Mesenchymal stem cell (in vitro differentiated cells and primary cell): ENCODE results near the gene CACNG6.

Experiments
- DNase-seq: peaks from one replicate; pipeline ENCODE4 v3.0.0-alpha.2; 2013
- H2AFZ ChIP-seq: one replicate; pipeline ENCODE4 v1.6.1; 2013; ENCODE audit warnings: low read depth, mild to moderate bottlenecking, control low read depth, inconsistent platforms, low read length, moderate library complexity
- H2AK5ac ChIP-seq: 2 replicates; pipeline ENCODE4 v1.6.1; 2013; ENCODE audit warnings: low read length, moderate library complexity, mild to moderate bottlenecking, inconsistent platforms; ENCODE audit not compliant: severe bottlenecking
- H2BK120ac ChIP-seq: one replicate; pipeline ENCODE4 v1.6.1; 2013; ENCODE audit warnings: low read depth, mild to moderate bottlenecking, inconsistent platforms, low read length, moderate library complexity
- H2BK12ac ChIP-seq, 2 experiments: one replicate each; pipeline ENCODE4 v1.6.1; 2013; ENCODE audit warnings: inconsistent platforms in 2 of 2, low read length in 2 of 2, mild to moderate bottlenecking in 2 of 2, moderate library complexity in 2 of 2, control low read depth in 1 of 2
- H2BK15ac ChIP-seq: one replicate; pipeline ENCODE4 v1.6.1; 2013; ENCODE audit warnings: mild to moderate bottlenecking, low read depth, inconsistent platforms; ENCODE audit not compliant: poor library complexity, severe bottlenecking
- H2BK5ac ChIP-seq: 2 replicates; pipeline ENCODE4 v1.6.1; 2013; ENCODE audit warnings: low read depth, mild to moderate bottlenecking, low read length, control low read depth, inconsistent platforms; ENCODE audit not compliant: poor library complexity, severe bottlenecking
- H3K14ac ChIP-seq, 2 experiments: one replicate each; pipeline ENCODE4 v1.6.1; 2013; ENCODE audit warnings: inconsistent platforms in 2 of 2, low read length in 2 of 2, control low read depth in 1 of 2, mild to moderate bottlenecking in 1 of 2, moderate library complexity in 1 of 2
- H3K18ac ChIP-seq, 2 experiments: one replicate each; pipeline ENCODE4 v1.6.1; 2013; ENCODE audit warnings: inconsistent platforms in 2 of 2, low read length in 2 of 2, control low read depth in 1 of 2, low read depth in 1 of 2, mild to moderate bottlenecking in 1 of 2
- H3K23ac ChIP-seq, 2 experiments: one replicate each; pipeline ENCODE4 v1.6.1; 2013; ENCODE audit warnings: inconsistent platforms in 2 of 2, low read length in 2 of 2, mild to moderate bottlenecking in 2 of 2, moderate library complexity in 2 of 2, control low read depth in 1 of 2
- H3K27ac ChIP-seq: 2 replicates; pipeline ENCODE4 v1.5.1; 2013; ENCODE audit warnings: mild to moderate bottlenecking, moderate library complexity, low read length, control low read depth, inconsistent platforms; ENCODE audit not compliant: poor library complexity, severe bottlenecking
- H3K27me3 ChIP-seq, 2 experiments: 2 replicates each; pipeline versions ENCODE4 v1.6.1 to v1.7.0; 2013; ENCODE audit warnings: low read length in 2 of 2, mild to moderate bottlenecking in 2 of 2, moderate library complexity in 2 of 2, control low read depth in 1 of 2, inconsistent platforms in 1 of 2; ENCODE audit not compliant: control insufficient read depth in 1 of 2, insufficient read depth in 1 of 2
- H3K36me3 ChIP-seq, 2 experiments: 2 replicates each; pipeline versions ENCODE4 v1.6.1 to v1.7.0; 2013; ENCODE audit warnings: low read length in 2 of 2, control low read depth in 1 of 2, inconsistent platforms in 1 of 2, low read depth in 1 of 2, mild to moderate bottlenecking in 1 of 2; ENCODE audit not compliant: insufficient read depth in 2 of 2, control insufficient read depth in 1 of 2
- H3K4ac ChIP-seq, 2 experiments: one replicate each; pipeline ENCODE4 v1.6.1; 2013; ENCODE audit warnings: inconsistent platforms in 2 of 2, low read length in 2 of 2, mild to moderate bottlenecking in 2 of 2, moderate library complexity in 2 of 2, control low read depth in 1 of 2, low read depth in 1 of 2
- H3K4me1 ChIP-seq: 2 replicates; pipeline ENCODE4 v1.6.1; 2013; ENCODE audit warnings: low read depth, low read length, control low read depth; ENCODE audit not compliant: control insufficient read depth, insufficient read depth
- H3K4me2 ChIP-seq: 2 replicates; pipeline ENCODE4 v1.6.1; 2013; ENCODE audit warnings: low read length, mild to moderate bottlenecking, inconsistent platforms; ENCODE audit not compliant: poor library complexity, severe bottlenecking
- H3K4me3 ChIP-seq, 2 experiments: 2 replicates each; pipeline versions ENCODE4 v1.5.1 to v1.7.0; 2013; ENCODE audit warnings: low read length in 2 of 2, mild to moderate bottlenecking in 2 of 2, control low read depth in 1 of 2, low read depth in 1 of 2; ENCODE audit not compliant: insufficient read depth in 1 of 2
- H3K79me1 ChIP-seq: replicated peaks from 2 replicates; pipeline ENCODE4 v1.6.1; 2013; ENCODE audit warnings: mild to moderate bottlenecking, control low read depth, low read length, inconsistent platforms; ENCODE audit not compliant: poor library complexity, severe bottlenecking
- H3K9ac ChIP-seq: 2 replicates; pipeline ENCODE4 v1.7.0; 2013; ENCODE audit warnings: mild to moderate bottlenecking, low read length, moderate library complexity
- H3K9me3 ChIP-seq: 2 replicates; pipeline ENCODE4 v1.7.0; 2013; ENCODE audit warnings: mild to moderate bottlenecking, low read length; ENCODE audit not compliant: control insufficient read depth
- H4K8ac ChIP-seq: one replicate; pipeline ENCODE4 v1.6.1; 2013; ENCODE audit warnings: inconsistent platforms, mild to moderate bottlenecking, low read length, moderate library complexity
- H4K91ac ChIP-seq: one replicate; pipeline ENCODE4 v1.6.1; 2013; ENCODE audit warnings: mild to moderate bottlenecking, low read length, inconsistent platforms
- WGBS: methylation state at CpG from one replicate; pipeline ENCODE4 v1.1.7; 2013; ENCODE audit warnings: mixed read lengths; 5-methylcytosine and 5-hydroxymethylcytosine counted together

The CACNG6 gene

GRCh38 chr19:53957448-53958167, 33.8 kb upstream of the CACNG6 start:
- Histone ChIP-seq H2BK12ac (no peak overlapping the region), H3K27me3 (peaks cover 53 to 54% of the 10 kb centered on the region in 2 experiments), H3K4me3 (no peak overlapping the region), H2BK5ac (no peak overlapping the region), H2BK120ac (no peak overlapping the region), H3K14ac (no peak overlapping the region), H3K79me1 (no peaks in the 10 kb centered on the region), H3K27ac (no peak overlapping the region), H2AK5ac (no peak overlapping the region), H3K23ac (no peak overlapping the region), H3K36me3 (no peaks in the 10 kb centered on the region), H3K4me2 (peak overlapping the region; percentile 9), H3K9me3 (peaks cover 3% of the 10 kb centered on the region), H3K4me1 (no peaks in the 10 kb centered on the region), H3K4ac (no peak overlapping the region), H3K18ac (no peak overlapping the region), H2AFZ (no peak overlapping the region), H2BK15ac (no peak overlapping the region), H3K9ac (no peak overlapping the region), H4K8ac (no peak overlapping the region), H4K91ac (no peak overlapping the region)
- DNase-seq: no peak
- 6% methylated on average over 12 of the region's 15 CpGs for WGBS

GRCh38 chr19:53958168-53958571, 33.3 kb upstream of the CACNG6 start:
- no peak overlapping the region for H3K4ac ChIP-seq
- peaks cover 3% of the 10 kb centered on the region for H3K9me3 ChIP-seq
- no peak overlapping the region for H4K91ac ChIP-seq
- H3K4me3 ChIP-seq: no peak overlapping the region
- no peaks in the 10 kb centered on the region for H3K36me3 ChIP-seq
- no peak overlapping the region for H3K14ac ChIP-seq
- H3K9ac ChIP-seq: no peak overlapping the region
- no peak overlapping the region for H2AFZ ChIP-seq
- H3K23ac ChIP-seq: no peak overlapping the region
- no peak overlapping the region for H2BK5ac ChIP-seq
- H4K8ac ChIP-seq: no peak overlapping the region
- no peak overlapping the region for H3K27ac ChIP-seq
- no peak overlapping the region for H2BK15ac ChIP-seq
- H3K4me1 ChIP-seq: peaks cover 1% of the 10 kb centered on the region
- WGBS: 0% methylated on average over 8 of the region's 14 CpGs
- peaks cover 56 to 57% of the 10 kb centered on the region in 2 experiments for H3K27me3 ChIP-seq
- no peaks in the 10 kb centered on the region for H3K79me1 ChIP-seq
- no peak overlapping the region for H2BK120ac ChIP-seq
- no peak for DNase-seq
- H3K18ac ChIP-seq: no peak overlapping the region
- no peak overlapping the region for H2BK12ac ChIP-seq
- H3K4me2 ChIP-seq: no peak overlapping the region
- no peak overlapping the region for H2AK5ac ChIP-seq

DNA sequence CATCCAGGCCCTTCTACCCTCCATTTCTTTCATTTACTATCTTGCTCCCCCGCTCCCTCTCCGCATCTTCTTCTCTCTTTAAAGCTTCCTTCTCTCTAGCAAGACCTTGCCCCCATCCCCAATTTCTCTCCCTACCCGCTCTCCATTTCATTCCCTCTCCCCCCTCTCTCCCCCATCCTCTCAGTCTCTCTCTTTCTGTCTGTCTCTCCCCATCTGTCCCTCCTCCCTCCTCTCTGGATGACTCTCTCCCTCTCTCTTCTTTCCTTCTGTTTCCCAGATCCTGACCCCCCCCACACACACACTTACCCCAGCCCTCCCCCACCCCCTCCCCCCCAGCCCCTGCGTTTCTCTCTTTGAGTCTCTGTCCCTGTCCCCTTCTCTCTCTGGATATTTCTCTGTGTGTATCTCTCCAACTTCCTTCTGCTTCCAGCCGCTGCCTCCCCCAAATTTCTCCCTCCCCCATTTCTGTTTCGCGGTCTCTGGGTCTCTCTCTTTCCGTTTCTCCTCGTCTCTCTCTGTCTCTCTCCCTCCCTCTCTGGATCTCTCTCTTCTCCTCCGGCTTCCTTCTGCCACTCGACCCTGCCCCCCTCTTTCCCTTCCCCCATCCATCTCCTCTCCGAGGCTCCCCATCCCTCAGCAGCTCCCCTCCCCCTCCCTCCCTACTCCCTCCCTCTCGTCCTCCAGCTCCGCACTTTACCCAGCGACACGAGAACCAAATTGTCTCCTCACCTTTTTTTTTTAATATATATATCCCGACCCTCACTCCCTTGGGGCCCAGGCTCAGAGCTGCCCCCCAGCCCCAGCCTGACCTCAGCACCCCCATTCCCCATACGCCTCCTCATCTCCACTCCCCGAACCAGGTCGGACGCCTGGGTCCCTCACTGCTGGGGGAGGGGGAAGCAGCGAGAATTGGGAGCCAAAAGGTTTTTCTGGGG, 32.3 kb upstream of the CACNG6 start:
- Histone ChIP-seq H3K23ac (no peak overlapping the region), H3K27me3 (peaks cover 65 to 66% of the 10 kb centered on the region in 2 experiments), H2AK5ac (no peak overlapping the region), H3K27ac (no peak overlapping the region), H2BK15ac (no peak overlapping the region), H3K14ac (no peak overlapping the region), H2BK120ac (no peak overlapping the region), H4K8ac (no peak overlapping the region), H2BK12ac (no peak overlapping the region), H3K79me1 (no peaks in the 10 kb centered on the region), H3K18ac (no peak overlapping the region), H3K4me1 (peaks cover 2% of the 10 kb centered on the region), H4K91ac (no peak overlapping the region), H2AFZ (no peak overlapping the region), H3K4ac (no peak overlapping the region), H3K36me3 (no peaks in the 10 kb centered on the region), H2BK5ac (no peak overlapping the region), H3K9ac (no peak overlapping the region), H3K9me3 (peaks cover 3% of the 10 kb centered on the region), H3K4me3 (no peak overlapping the region), H3K4me2 (no peak overlapping the region)
- 2% methylated on average over 17 of the region's 22 CpGs for WGBS
- DNase-seq: no peak

DNA sequence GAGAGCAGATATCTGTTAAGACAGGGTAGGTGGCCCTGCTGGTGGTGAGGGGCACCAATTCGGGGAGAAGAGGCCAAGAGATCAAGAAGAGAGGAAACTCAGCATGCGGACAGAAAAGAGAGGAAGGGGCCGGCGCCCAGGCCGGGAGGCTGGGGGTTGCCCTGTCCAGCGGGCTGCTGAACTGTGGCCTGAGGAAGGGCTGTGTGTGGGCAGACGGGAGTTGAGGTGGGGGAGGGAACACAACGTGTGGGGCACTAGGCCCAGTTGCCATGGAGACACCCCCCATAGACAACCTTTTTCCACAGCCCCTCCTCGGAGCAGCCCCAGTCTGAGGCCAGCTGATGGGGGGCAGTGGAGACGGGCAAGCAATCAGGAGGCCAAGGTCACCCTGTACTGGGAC, 31.2 kb upstream of the CACNG6 start:
- H2AFZ ChIP-seq: no peak overlapping the region
- no peak overlapping the region for H2BK12ac ChIP-seq
- H4K91ac ChIP-seq: no peak overlapping the region
- H3K27ac ChIP-seq: no peak overlapping the region
- H3K4me2 ChIP-seq: no peak overlapping the region
- no peak overlapping the region for H4K8ac ChIP-seq
- H2BK5ac ChIP-seq: no peak overlapping the region
- no peak for DNase-seq
- no peak overlapping the region for H3K18ac ChIP-seq
- no peak overlapping the region for H3K9ac ChIP-seq
- peaks cover 3% of the 10 kb centered on the region for H3K9me3 ChIP-seq
- no peak overlapping the region for H2AK5ac ChIP-seq
- H3K4ac ChIP-seq: no peak overlapping the region
- 10% methylated on average over 8 of the region's 10 CpGs for WGBS
- peaks cover 2% of the 10 kb centered on the region for H3K4me1 ChIP-seq
- H3K23ac ChIP-seq: no peak overlapping the region
- no peak overlapping the region for H3K4me3 ChIP-seq
- H3K36me3 ChIP-seq: no peaks in the 10 kb centered on the region
- H2BK120ac ChIP-seq: no peak overlapping the region
- H3K14ac ChIP-seq: peak overlapping the region in 1 of 2 experiments; percentile 15
- H3K27me3 ChIP-seq: peaks cover 74 to 77% of the 10 kb centered on the region in 2 experiments
- H2BK15ac ChIP-seq: no peak overlapping the region
- H3K79me1 ChIP-seq: no peaks in the 10 kb centered on the region
